HepG2 (cell line): ENCODE measurements around the gene DCC. TPM values are rescaled to one million over a fixed set of nuclear protein-coding genes. Genes with fewer than 3 reads are reported as not detected.

Source experiments
- ATAC-seq: fragments of 200-7000 bp; cut with Tn5 transposase; 3 replicates; pipeline ENCODE4 v1.9.1; 2020; ENCODE audit warnings: mild to moderate bottlenecking, moderate library complexity
- BruUV-seq: library from RNA; stranded (reverse); fragments of 400-500 nt; replicated peaks from 2 replicates; lab custom pipeline; 2021; lab: Mats Ljungman, UMichigan
- CTCF ChIA-PET: fragments of 300-600 bp; formaldehyde crosslinking; extraction: SDS; loops from one replicate; lab custom pipeline; 2021; ENCODE audit warnings: low total read pairs, inconsistent platforms, low intra/inter-chr PET ratio; lab: Yijun Ruan, JAX
- POLR2A ChIA-PET: fragments of 350-600 bp; sonication (Branson Sonifier 250); formaldehyde crosslinking; loops from one replicate; lab custom pipeline; 2020; ENCODE audit warnings: antibody characterized with exemption, inconsistent platforms; lab: Yijun Ruan, JAX
- DNase-seq: peaks from one replicate; pipeline ENCODE4 v3.0.0-alpha.2; 2015; ENCODE audit warnings: low spot score
- FAIRE-seq: peaks from 3 replicates; lab custom pipeline; 2011; peaks lifted over from hg19 to GRCh38; lab: Jason Lieb, UNC
- H2AFZ ChIP-seq: one replicate; pipeline ENCODE4 v1.6.1; 2011; ENCODE audit warnings: low read length, inconsistent platforms
- H3K27ac ChIP-seq: fragments of 300-600 bp; 3 replicates; pipeline ENCODE4 v1.8.0; 2011; ENCODE audit warnings: mixed run types, mild to moderate bottlenecking, mixed read lengths, low read length, inconsistent platforms; ENCODE audit not compliant: insufficient read depth; ENCODE audit errors: extremely low read length
- H3K27me3 ChIP-seq, 2 experiments: fragments of 200-600 bp in 1 of 2; 2 replicates in 1 of 2; 3 replicates in 1 of 2; pipeline versions ENCODE4 v1.6.0 to v1.8.0; 2011; ENCODE audit warnings: low read length in 2 of 2, mild to moderate bottlenecking in 2 of 2, moderate library complexity in 2 of 2, inconsistent platforms in 1 of 2; ENCODE audit not compliant: insufficient read depth in 2 of 2, control insufficient read depth in 1 of 2
- H3K36me3 ChIP-seq, 2 experiments: fragments of 200-600 bp in 1 of 2; replicated peaks in 1 of 2; 2 replicates in 1 of 2; 3 replicates in 1 of 2; pipeline versions ENCODE4 v1.5.1 to v1.8.0; 2011; ENCODE audit warnings: low read length in 2 of 2, inconsistent platforms in 1 of 2; ENCODE audit not compliant: insufficient read depth in 2 of 2, control insufficient read depth in 1 of 2
- H3K4me1 ChIP-seq: 2 replicates; pipeline ENCODE4 v1.5.1; 2012; ENCODE audit warnings: low read length, inconsistent platforms; ENCODE audit not compliant: insufficient read depth
- H3K4me2 ChIP-seq: 2 replicates; pipeline ENCODE4 v1.6.0; 2011; ENCODE audit warnings: low read depth, low read length, inconsistent platforms
- H3K4me3 ChIP-seq, 3 experiments: fragments of 200-600 bp in 1 of 3; sonication (generic), shearing (Covaris generic) in 1 of 3; replicated peaks in 1 of 3; 2 replicates each; pipeline ENCODE4 v1.5.1; 2011 to 2016; ENCODE audit warnings: low read length in 3 of 3, inconsistent platforms in 2 of 3, low read depth in 2 of 3, mild to moderate bottlenecking in 2 of 3, control low read depth in 1 of 3, mixed read lengths in 1 of 3; ENCODE audit not compliant: insufficient read depth in 1 of 3
- H3K79me2 ChIP-seq: one replicate; pipeline ENCODE4 v1.6.1; 2011; ENCODE audit warnings: low read length, inconsistent platforms; ENCODE audit not compliant: insufficient read depth
- H3K9ac ChIP-seq: 2 replicates; pipeline ENCODE4 v1.6.0; 2011; ENCODE audit warnings: mild to moderate bottlenecking, low read depth, low read length, inconsistent platforms; ENCODE audit not compliant: insufficient read depth
- H3K9me3 ChIP-seq: 2 replicates; pipeline ENCODE4 v1.5.1; 2012; ENCODE audit warnings: mild to moderate bottlenecking, low read length
- H4K20me1 ChIP-seq: 2 replicates; pipeline ENCODE4 v1.6.0; 2011; ENCODE audit warnings: inconsistent platforms, mild to moderate bottlenecking, low read length, moderate library complexity; ENCODE audit not compliant: insufficient read depth
- BORCS8-MEF2B ChIP-seq: sonication (generic); formaldehyde crosslinking; IDR thresholded peaks from 2 replicates; pipeline ENCODE4 v1.8.0; 2022; ENCODE audit warnings: mild to moderate bottlenecking, missing genetic modification reagents
- CEBPB ChIP-seq: IDR thresholded peaks from 2 replicates; pipeline ENCODE4 v1.6.1; 2011; ENCODE audit warnings: low read depth, low read length, improper control_type of control experiment, borderline replicate concordance
- MAFF ChIP-seq: IDR thresholded peaks from 2 replicates; pipeline ENCODE4 v1.6.1; 2011; ENCODE audit warnings: low read depth, low read length, improper control_type of control experiment
- MAFK ChIP-seq, 2 experiments: IDR thresholded peaks in 1 of 2; conservative IDR thresholded peaks in 1 of 2; 2 replicates each; pipeline ENCODE4 v1.6.1; 2011; ENCODE audit warnings: improper control_type of control experiment in 2 of 2, low read length in 2 of 2
- NFE2 ChIP-seq: sonication (generic); formaldehyde crosslinking; IDR thresholded peaks from 2 replicates; pipeline ENCODE4 v1.4.0; 2020; ENCODE audit warnings: missing genetic modification reagents
- NFKBIZ ChIP-seq: IDR thresholded peaks from 2 replicates; pipeline ENCODE4 v1.6.1; 2018; ENCODE audit warnings: missing genetic modification reagents, missing compliant biosample characterization
- PRMT3 ChIP-seq: sonication (generic); formaldehyde crosslinking; IDR thresholded peaks from 2 replicates; pipeline ENCODE4 v1.8.1; 2022; ENCODE audit warnings: low read depth, mild to moderate bottlenecking, moderate library complexity, missing genetic modification reagents, borderline replicate concordance
- THYN1 ChIP-seq: sonication (generic); formaldehyde crosslinking; IDR thresholded peaks from 2 replicates; pipeline ENCODE4 v1.8.1; 2023; ENCODE audit warnings: low read depth, mild to moderate bottlenecking, moderate library complexity, missing genetic modification reagents, borderline replicate concordance
- TSC22D2 ChIP-seq: sonication (generic); formaldehyde crosslinking; IDR thresholded peaks from 2 replicates; pipeline ENCODE4 v1.5.1; 2020; ENCODE audit warnings: missing genetic modification reagents, mild to moderate bottlenecking, borderline replicate concordance
- ZNF101 ChIP-seq: sonication (generic); formaldehyde crosslinking; IDR thresholded peaks from 2 replicates; pipeline ENCODE4 v1.4.0; 2020; ENCODE audit warnings: mild to moderate bottlenecking, low read depth, missing genetic modification reagents, borderline replicate concordance
- ZNF224 ChIP-seq: sonication (generic); formaldehyde crosslinking; IDR thresholded peaks from 2 replicates; pipeline ENCODE4 v1.5.0; 2020; ENCODE audit warnings: mild to moderate bottlenecking, missing genetic modification reagents
- ZNF549 ChIP-seq: sonication (generic); formaldehyde crosslinking; IDR thresholded peaks from 2 replicates; pipeline ENCODE4 v1.5.0; 2020; ENCODE audit warnings: missing genetic modification reagents
- ZNF720 ChIP-seq: sonication (generic); formaldehyde crosslinking; IDR thresholded peaks from 2 replicates; pipeline ENCODE4 v1.4.0; 2020; ENCODE audit warnings: missing genetic modification reagents
- WGBS: methylation state at CpG from one replicate; pipeline ENCODE4 v1.1.6; 2017; ENCODE audit warnings: low lambda C conversion rate; 5-methylcytosine and 5-hydroxymethylcytosine counted together
- in situ Hi-C: cut with HindIII; loops from 2 replicates; pipeline ENCODE4 v1.10.0; 2017; ENCODE audit warnings: low pct_unique_long_range_greater_than_20kb; ENCODE audit not compliant: extremely low pct_ligation_motif_present
- intact Hi-C: fragments of 100-400 bp; cut with micrococcal nuclease; formaldehyde crosslinking; loops from one replicate; pipeline ENCODE4 v1.10.0; 2022; ENCODE audit not compliant: unreplicated experiment
- polyA plus RNA-seq, 8 experiments: library from polyadenylated mRNA; depleted of rRNA in 3 of 8; stranded (reverse) in 7 of 8; unstranded in 1 of 8; fragments of >200 nt; fragmentation: Illumina TruSeq in 4 of 8; extraction: Trizol in 4 of 8; gene quantifications; 2 replicates each; pipeline versions ENCODE4 v1.2.1 to v1.2.3, GENCODE V29; 2011 to 2016; ENCODE audit warnings: low read depth in 4 of 8, missing spikeins in 1 of 8, mixed read lengths in 1 of 8; ENCODE audit not compliant: insufficient read depth in 1 of 8
- total RNA-seq, 5 experiments: library from RNA; depleted of rRNA; stranded (reverse); fragments of >200 nt; fragmentation: Illumina TruSeq; extraction: Trizol; gene quantifications; 2 replicates each; pipeline ENCODE4 v1.2.3, GENCODE V29; 2016; ENCODE audit warnings: low read depth in 1 of 5

Gene DCC
- total and polyA plus RNA-seq, 2 of the 13 experiments (the other 11 are each of a cell fraction or from before 2014, with no cell fraction given), result not detected

DNA sequence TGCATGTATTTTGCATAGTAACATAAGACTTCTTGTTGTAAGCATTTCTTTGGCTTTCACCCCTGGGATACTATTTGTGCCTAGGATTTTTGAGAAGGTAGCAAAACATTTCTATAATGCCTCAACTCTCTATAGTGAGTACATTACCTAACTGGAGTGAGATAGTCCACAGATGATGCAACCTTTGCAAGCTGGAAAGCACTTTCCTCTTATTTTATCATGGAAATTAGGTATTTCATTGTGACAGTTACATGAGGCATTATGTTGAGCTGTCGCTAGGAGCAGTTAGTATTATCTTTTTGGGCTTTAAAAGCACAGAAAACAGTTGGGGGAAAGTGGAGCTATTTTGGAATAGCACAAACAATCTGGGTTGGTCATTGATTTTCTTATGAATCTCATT is 786.2 kb downstream of the DCC start:
- Histone ChIP-seq H2AFZ (no peak overlapping the region), H3K36me3 (no peaks in the 10 kb centered on the region), H3K4me2 (no peak overlapping the region), H3K4me1 (no peaks in the 10 kb centered on the region), H3K9ac (no peak overlapping the region), H4K20me1 (no peaks in the 10 kb centered on the region), H3K9me3 (no peaks in the 10 kb centered on the region), H3K27me3 (no peaks in the 10 kb centered on the region), H3K79me2 (no peaks in the 10 kb centered on the region), H3K27ac (no peak overlapping the region), H3K4me3 (no peak overlapping the region)
- ChIA-PET CTCF (no interaction called here), POLR2A (no interaction called here)
- DNase-seq, result no peak
- in situ Hi-C loops (no loop called here), intact Hi-C loops (no loop called here)
- TF ChIP-seq BORCS8-MEF2B (CRISPR knock-in tag), result no peak
- TF ChIP-seq CEBPB, result peak; percentile 39; the same call in 1 of the 2 replicates
- WGBS, result 14% methylated on average over 1 of the region's 1 CpG
- no peak for FAIRE-seq
- no TSS peak for BruUV-seq
- ATAC-seq, result no peak

DNA sequence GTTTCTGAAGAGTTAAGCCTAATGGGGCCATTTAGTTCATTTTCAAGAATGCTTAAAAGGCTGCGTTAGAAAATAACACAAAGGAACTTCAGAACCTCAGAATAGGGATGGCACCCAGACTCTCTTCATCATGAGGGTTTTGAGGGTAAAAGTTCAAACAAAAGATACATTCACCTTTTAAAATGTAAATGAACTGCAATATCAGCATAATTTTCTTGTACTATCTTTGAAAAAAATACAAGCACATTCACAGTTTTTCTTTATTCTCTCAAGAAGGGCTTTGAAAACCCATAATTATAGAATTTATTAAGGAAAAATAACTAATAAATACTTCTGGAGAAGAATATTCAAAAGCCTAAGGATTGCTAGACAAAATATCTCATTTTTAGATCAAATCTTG is 791.0 kb downstream of the DCC start:
- H3K27ac ChIP-seq, result no peak overlapping the region
- H3K9ac ChIP-seq, result no peak overlapping the region
- in situ Hi-C loops, result no loop called here
- DNase-seq (no peak), FAIRE-seq (no peak), ATAC-seq (no peak)
- no peak for TF ChIP-seq ZNF224 (CRISPR knock-in tag)
- no peak for TF ChIP-seq ZNF101 (CRISPR knock-in tag)
- TF ChIP-seq ZNF720 (CRISPR knock-in tag), result no peak
- peak; percentile 53 to 86 for TF ChIP-seq MAFK (conservative IDR thresholded peaks at IDR 0.05 in 1 of 2, IDR thresholded peaks at IDR 0.05 in 1 of 2; ENCODE audit: low read length in 2 of 2)
- peak; percentile 75; the same call in 1 of the 2 replicates for TF ChIP-seq MAFF
- no peak for TF ChIP-seq THYN1 (CRISPR knock-in tag)
- TF ChIP-seq NFKBIZ (CRISPR knock-in tag), result no peak
- no peak for TF ChIP-seq TSC22D2 (CRISPR knock-in tag)
- no peak for TF ChIP-seq PRMT3 (CRISPR knock-in tag)
- TF ChIP-seq ZNF549, result no peak
- TF ChIP-seq NFE2 (CRISPR knock-in tag), result no peak
- no peaks in the 10 kb centered on the region for H3K36me3 ChIP-seq
- CTCF ChIA-PET, result no interaction called here
- no peaks in the 10 kb centered on the region for H3K4me1 ChIP-seq
- no peaks in the 10 kb centered on the region for H3K79me2 ChIP-seq
- intact Hi-C loops, result no loop called here
- no peak overlapping the region for H3K4me3 ChIP-seq
- POLR2A ChIA-PET, result no interaction called here
- no peaks in the 10 kb centered on the region for H4K20me1 ChIP-seq
- H3K9me3 ChIP-seq, result peaks cover 4% of the 10 kb centered on the region
- WGBS, result 34% methylated on average over 1 of the region's 1 CpG
- no TSS peak for BruUV-seq
- H2AFZ ChIP-seq, result no peak overlapping the region
- H3K27me3 ChIP-seq, result no peaks in the 10 kb centered on the region
- no peak overlapping the region for H3K4me2 ChIP-seq
